ENCODE measurements around the gene DTNB.
"Not testable (repeated sequence)": the region's sequence is repeated elsewhere in the genome, so short reads cannot be mapped to it uniquely, and the experiment has no call there.

The DTNB gene

DNA sequence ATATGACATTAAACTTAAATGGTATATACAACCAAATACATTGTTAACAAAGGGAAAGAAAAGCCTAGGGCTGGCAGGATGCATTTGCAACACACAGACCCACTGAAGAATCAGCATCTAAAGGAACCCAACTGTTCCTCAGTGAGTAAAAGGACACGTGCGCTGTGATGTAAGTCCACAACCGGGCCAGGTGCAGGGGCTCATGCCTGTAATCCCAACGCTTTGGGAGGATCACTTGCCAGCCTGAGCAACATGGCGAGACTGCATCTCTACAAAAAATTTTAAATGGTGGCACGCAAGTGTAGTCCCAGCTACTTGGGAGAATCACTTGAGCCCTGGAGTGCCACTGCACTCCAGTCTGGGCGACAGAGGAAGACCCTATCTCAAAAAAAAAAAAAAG is 3.9 kb downstream of the DTNB start:
- no peak for DNase-seq (ENCODE audit: low read depth in 1 of 2, low spot score in 1 of 2)
- Histone ChIP-seq H3K27ac (replicated peaks) (no peak overlapping the region), H3K4me3 (replicated peaks; ENCODE audit: insufficient read depth, low read length) (no peak overlapping the region), H3K27me3 (ENCODE audit: insufficient read depth, poor library complexity, severe bottlenecking) (peaks cover 2% of the 10 kb centered on the region)
- TF ChIP-seq, protein P1, sequence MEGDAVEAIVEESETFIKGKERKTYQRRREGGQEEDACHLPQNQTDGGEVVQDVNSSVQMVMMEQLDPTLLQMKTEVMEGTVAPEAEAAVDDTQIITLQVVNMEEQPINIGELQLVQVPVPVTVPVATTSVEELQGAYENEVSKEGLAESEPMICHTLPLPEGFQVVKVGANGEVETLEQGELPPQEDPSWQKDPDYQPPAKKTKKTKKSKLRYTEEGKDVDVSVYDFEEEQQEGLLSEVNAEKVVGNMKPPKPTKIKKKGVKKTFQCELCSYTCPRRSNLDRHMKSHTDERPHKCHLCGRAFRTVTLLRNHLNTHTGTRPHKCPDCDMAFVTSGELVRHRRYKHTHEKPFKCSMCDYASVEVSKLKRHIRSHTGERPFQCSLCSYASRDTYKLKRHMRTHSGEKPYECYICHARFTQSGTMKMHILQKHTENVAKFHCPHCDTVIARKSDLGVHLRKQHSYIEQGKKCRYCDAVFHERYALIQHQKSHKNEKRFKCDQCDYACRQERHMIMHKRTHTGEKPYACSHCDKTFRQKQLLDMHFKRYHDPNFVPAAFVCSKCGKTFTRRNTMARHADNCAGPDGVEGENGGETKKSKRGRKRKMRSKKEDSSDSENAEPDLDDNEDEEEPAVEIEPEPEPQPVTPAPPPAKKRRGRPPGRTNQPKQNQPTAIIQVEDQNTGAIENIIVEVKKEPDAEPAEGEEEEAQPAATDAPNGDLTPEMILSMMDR (IDR thresholded peaks at IDR 0.05; ENCODE audit: insufficient read depth, low read length): no peak
- TF ChIP-seq POLR2AphosphoS5 (IDR thresholded peaks at IDR 0.05; ENCODE audit: low read depth) (no peak), GABPA (IDR thresholded peaks at IDR 0.05; ENCODE audit: low read depth) (no peak), SPI1 (IDR thresholded peaks at IDR 0.05; ENCODE audit: borderline replicate concordance, low read depth) (no peak)
- TF ChIP-seq, protein P2, sequence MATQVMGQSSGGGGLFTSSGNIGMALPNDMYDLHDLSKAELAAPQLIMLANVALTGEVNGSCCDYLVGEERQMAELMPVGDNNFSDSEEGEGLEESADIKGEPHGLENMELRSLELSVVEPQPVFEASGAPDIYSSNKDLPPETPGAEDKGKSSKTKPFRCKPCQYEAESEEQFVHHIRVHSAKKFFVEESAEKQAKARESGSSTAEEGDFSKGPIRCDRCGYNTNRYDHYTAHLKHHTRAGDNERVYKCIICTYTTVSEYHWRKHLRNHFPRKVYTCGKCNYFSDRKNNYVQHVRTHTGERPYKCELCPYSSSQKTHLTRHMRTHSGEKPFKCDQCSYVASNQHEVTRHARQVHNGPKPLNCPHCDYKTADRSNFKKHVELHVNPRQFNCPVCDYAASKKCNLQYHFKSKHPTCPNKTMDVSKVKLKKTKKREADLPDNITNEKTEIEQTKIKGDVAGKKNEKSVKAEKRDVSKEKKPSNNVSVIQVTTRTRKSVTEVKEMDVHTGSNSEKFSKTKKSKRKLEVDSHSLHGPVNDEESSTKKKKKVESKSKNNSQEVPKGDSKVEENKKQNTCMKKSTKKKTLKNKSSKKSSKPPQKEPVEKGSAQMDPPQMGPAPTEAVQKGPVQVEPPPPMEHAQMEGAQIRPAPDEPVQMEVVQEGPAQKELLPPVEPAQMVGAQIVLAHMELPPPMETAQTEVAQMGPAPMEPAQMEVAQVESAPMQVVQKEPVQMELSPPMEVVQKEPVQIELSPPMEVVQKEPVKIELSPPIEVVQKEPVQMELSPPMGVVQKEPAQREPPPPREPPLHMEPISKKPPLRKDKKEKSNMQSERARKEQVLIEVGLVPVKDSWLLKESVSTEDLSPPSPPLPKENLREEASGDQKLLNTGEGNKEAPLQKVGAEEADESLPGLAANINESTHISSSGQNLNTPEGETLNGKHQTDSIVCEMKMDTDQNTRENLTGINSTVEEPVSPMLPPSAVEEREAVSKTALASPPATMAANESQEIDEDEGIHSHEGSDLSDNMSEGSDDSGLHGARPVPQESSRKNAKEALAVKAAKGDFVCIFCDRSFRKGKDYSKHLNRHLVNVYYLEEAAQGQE (IDR thresholded peaks at IDR 0.05; ENCODE audit: insufficient replicate concordance, low read depth): no peak

- TF ChIP-seq SPI1 (IDR thresholded peaks at IDR 0.05; ENCODE audit: borderline replicate concordance, low read depth) (no peak), POLR2AphosphoS5 (IDR thresholded peaks at IDR 0.05; ENCODE audit: low read depth) (no peak), GABPA (IDR thresholded peaks at IDR 0.05; ENCODE audit: low read depth) (no peak)
- TF ChIP-seq, protein P2 (IDR thresholded peaks at IDR 0.05; ENCODE audit: insufficient replicate concordance, low read depth): no peak
- TF ChIP-seq, protein P1 (IDR thresholded peaks at IDR 0.05; ENCODE audit: insufficient read depth, low read length): no peak
- Histone ChIP-seq H3K27me3 (ENCODE audit: insufficient read depth, poor library complexity, severe bottlenecking) (no peaks in the 10 kb centered on the region), H3K4me3 (replicated peaks; ENCODE audit: insufficient read depth, low read length) (no peak overlapping the region), H3K27ac (replicated peaks) (no peak overlapping the region)
- no peak for DNase-seq (ENCODE audit: low read depth in 1 of 2, low spot score in 1 of 2)
Measured at GRCh38 chr2:25666218-25666617, 7.2 kb downstream of the DTNB start.

DNA sequence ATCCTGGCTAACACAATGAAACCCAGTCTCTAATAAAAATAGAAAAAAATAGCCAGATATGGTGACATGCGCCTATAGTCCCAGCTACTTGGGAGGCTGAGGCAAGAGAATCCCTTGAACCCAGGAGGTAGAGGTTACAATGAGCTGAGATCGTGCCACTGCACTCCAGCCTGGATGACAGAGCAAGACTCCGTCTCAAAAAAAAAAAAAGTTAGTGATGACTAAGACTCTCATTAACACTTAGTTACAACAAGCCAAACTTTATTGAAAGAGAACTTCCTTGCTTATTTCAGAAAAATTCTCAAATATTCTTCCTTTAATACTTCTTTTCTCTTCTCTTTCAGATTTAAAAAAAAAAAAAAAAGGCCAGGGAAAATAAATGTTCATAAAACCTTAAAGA is 7.9 kb downstream of the DTNB start:
- H3K4me3 ChIP-seq (replicated peaks; ENCODE audit: insufficient read depth, low read length); DNase-seq (ENCODE audit: low read depth in 1 of 2, low spot score in 1 of 2); H3K27ac ChIP-seq (replicated peaks); H3K27me3 ChIP-seq (ENCODE audit: insufficient read depth, poor library complexity, severe bottlenecking): not testable (repeated sequence)

- no peak overlapping the region for H3K27ac ChIP-seq (replicated peaks)
- H3K27me3 ChIP-seq (ENCODE audit: insufficient read depth, poor library complexity, severe bottlenecking): no peaks in the 10 kb centered on the region
- TF ChIP-seq SPI1 (IDR thresholded peaks at IDR 0.05; ENCODE audit: borderline replicate concordance, low read depth) (no peak), POLR2AphosphoS5 (IDR thresholded peaks at IDR 0.05; ENCODE audit: low read depth) (no peak), GABPA (IDR thresholded peaks at IDR 0.05; ENCODE audit: low read depth) (no peak)
- no peak for DNase-seq (ENCODE audit: low read depth in 1 of 2, low spot score in 1 of 2)
- no peak overlapping the region for H3K4me3 ChIP-seq (replicated peaks; ENCODE audit: insufficient read depth, low read length)
Measured at GRCh38 chr2:25664965-25665307, 8.4 kb downstream of the DTNB start.

DNA sequence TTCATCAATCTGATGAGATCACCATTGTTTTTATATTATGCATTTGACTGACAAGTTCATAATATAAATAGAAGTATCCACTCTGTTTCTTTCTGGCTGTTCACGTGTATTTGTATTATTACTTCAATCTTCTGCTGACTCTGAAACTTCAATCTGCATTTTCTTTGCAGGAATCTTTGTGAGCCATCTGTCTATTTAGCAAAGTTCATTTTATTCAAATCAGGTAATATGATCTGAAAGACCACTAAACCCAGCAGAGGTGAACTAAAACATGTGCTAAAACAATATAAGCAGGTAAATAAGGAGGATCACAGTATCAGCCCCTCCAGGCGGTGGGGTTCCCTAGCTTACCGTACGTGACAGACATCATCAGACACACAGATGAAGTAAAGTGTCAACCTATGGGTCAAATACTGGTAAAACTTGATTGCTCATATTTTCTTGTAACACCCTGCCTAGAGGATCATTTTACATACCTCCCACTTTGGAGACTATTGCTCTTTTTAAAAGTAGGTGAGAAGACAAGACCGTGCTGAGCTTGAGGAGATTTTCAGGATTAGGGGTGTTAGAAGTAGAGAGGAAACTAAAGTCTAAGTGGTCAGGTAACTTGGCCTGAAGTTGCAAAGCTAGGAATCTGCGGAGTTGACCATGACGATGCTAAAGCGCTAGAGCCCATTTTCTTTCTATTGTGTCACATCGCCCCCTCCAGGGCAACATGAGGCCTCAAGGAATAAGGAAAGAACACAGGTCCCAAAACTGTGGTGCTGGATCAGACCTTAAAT is 9.0 kb downstream of the DTNB start:
- no peak overlapping the region for H3K27ac ChIP-seq (replicated peaks)
- DNase-seq (ENCODE audit: low read depth in 1 of 2, low spot score in 1 of 2): peak in 1 of 2 experiments; percentile 59

More for the DNA sequence above, 9.0 kb downstream of the DTNB start:
- TF ChIP-seq GABPA (IDR thresholded peaks at IDR 0.05; ENCODE audit: low read depth): no peak
- TF ChIP-seq, protein P1 (IDR thresholded peaks at IDR 0.05; ENCODE audit: insufficient read depth, low read length): peak; percentile 38
- TF ChIP-seq, protein P2 (IDR thresholded peaks at IDR 0.05; ENCODE audit: insufficient replicate concordance, low read depth): no peak
- TF ChIP-seq SPI1 (IDR thresholded peaks at IDR 0.05; ENCODE audit: borderline replicate concordance, low read depth): no peak
- no peak for TF ChIP-seq POLR2AphosphoS5 (IDR thresholded peaks at IDR 0.05; ENCODE audit: low read depth)
- Histone ChIP-seq H3K4me3 (replicated peaks; ENCODE audit: insufficient read depth, low read length) (no peak overlapping the region), H3K27me3 (ENCODE audit: insufficient read depth, poor library complexity, severe bottlenecking) (no peaks in the 10 kb centered on the region)
